NOMO-1 (cell line): ENCODE measurements around the gene CLASP1.
"Not testable (repeated sequence)": the region's sequence is repeated elsewhere in the genome, so short reads cannot be mapped to it uniquely, and the experiment has no call there.

Experiments used
- DNase-seq, 2 experiments: peaks; one replicate each; lab custom pipeline; 2025; ENCODE audit not compliant: unreplicated experiment in 2 of 2; lab: John Stamatoyannopoulos, UW

Gene CLASP1

GRCh38 chr2:121626777-121627524 lies 22.3 kb downstream of the CLASP1 start:
- DNase-seq = no peak

- DNase-seq = no peak
Observed at GRCh38 chr2:121625953-121626352, 23.3 kb downstream of the CLASP1 start.

- no peak for DNase-seq
Observed at GRCh38 chr2:121617042-121617599, 32.1 kb downstream of the CLASP1 start.

- DNase-seq = no peak
Observed at GRCh38 chr2:121613774-121614173, 35.5 kb downstream of the CLASP1 start.

- no peak for DNase-seq
Observed at GRCh38 chr2:121613152-121613551, 36.1 kb downstream of the CLASP1 start.

- peak in 1 of 2 experiments; percentile 82 for DNase-seq
Observed at GRCh38 chr2:121611730-121612705, 37.2 kb downstream of the CLASP1 start.

GRCh38 chr2:121611048-121611649 lies 38.1 kb downstream of the CLASP1 start:
- peak in 1 of 2 experiments; percentile 46 for DNase-seq

GRCh38 chr2:121610487-121610874 lies 38.8 kb downstream of the CLASP1 start:
- not testable (repeated sequence) for DNase-seq

- DNase-seq = no peak
Observed at GRCh38 chr2:121608967-121609366, 40.3 kb downstream of the CLASP1 start.

GRCh38 chr2:121608367-121608766 lies 40.9 kb downstream of the CLASP1 start:
- no peak for DNase-seq

GRCh38 chr2:121605820-121606733 lies 43.2 kb downstream of the CLASP1 start:
- DNase-seq = no peak

GRCh38 chr2:121603185-121603584 lies 46.1 kb downstream of the CLASP1 start:
- no peak for DNase-seq

- no peak for DNase-seq
Observed at GRCh38 chr2:121599963-121600651, 49.2 kb downstream of the CLASP1 start.

- DNase-seq = no peak
Observed at GRCh38 chr2:121598087-121598486, 51.2 kb downstream of the CLASP1 start.

- DNase-seq = peak; percentile 77 to 91
Observed at GRCh38 chr2:121596221-121597080, 52.8 kb downstream of the CLASP1 start.

GRCh38 chr2:121595012-121595891 lies 54.0 kb downstream of the CLASP1 start:
- no peak for DNase-seq

- DNase-seq = no peak
Observed at GRCh38 chr2:121591199-121591598, 58.1 kb downstream of the CLASP1 start.
